Measurements from ENCODE around the gene TNFRSF11A.

GRCh38 chr18:62377131-62377807 is 52.2 kb downstream of the TNFRSF11A start:
- no peak for TF ChIP-seq CTCF (IDR thresholded peaks at IDR 0.05; ENCODE audit: borderline replicate concordance, extremely low read depth, low read length, poor library complexity, severe bottlenecking)
- TF ChIP-seq EZH2 (IDR thresholded peaks at IDR 0.05; ENCODE audit: borderline replicate concordance, low read depth, low read length, severe bottlenecking), result no peak
